KMS-11 (cell line): Measurements from ENCODE around the gene CCS.
A peak's percentile ranks its signal among the peaks of the same experiment; 100 is the strongest.

Experiments used
- H2AFZ ChIP-seq: fragments of 200-600 bp; sonication (generic); 2 replicates; pipeline ENCODE4 v1.6.1; 2016; ENCODE audit warnings: antibody characterized with exemption, mixed run types, low read depth
- H3K27ac ChIP-seq: fragments of 200-600 bp; sonication (generic); 2 replicates; pipeline ENCODE4 v1.6.1; 2016; ENCODE audit warnings: mild to moderate bottlenecking, mixed run types
- H3K27me3 ChIP-seq: fragments of 200-600 bp; sonication (generic); 2 replicates; pipeline ENCODE4 v1.6.1; 2017; ENCODE audit warnings: mild to moderate bottlenecking, low read depth, mixed run types, moderate library complexity; ENCODE audit not compliant: insufficient read depth
- H3K36me3 ChIP-seq: fragments of 200-600 bp; sonication (generic); 2 replicates; pipeline ENCODE4 v1.6.1; 2017; ENCODE audit warnings: mild to moderate bottlenecking, mixed run types; ENCODE audit not compliant: insufficient read depth
- H3K4me1 ChIP-seq: fragments of 200-600 bp; sonication (generic); 2 replicates; pipeline ENCODE4 v1.6.1; 2016; ENCODE audit warnings: mild to moderate bottlenecking, low read depth, mixed run types; ENCODE audit not compliant: poor library complexity, severe bottlenecking
- H3K4me2 ChIP-seq: fragments of 200-600 bp; sonication (generic); 2 replicates; pipeline ENCODE4 v1.7.0; 2016; ENCODE audit warnings: mild to moderate bottlenecking, mixed run types
- H3K4me3 ChIP-seq: fragments of 200-600 bp; sonication (generic); IDR thresholded peaks from 2 replicates; pipeline ENCODE4 v1.6.1; 2017; ENCODE audit warnings: low read depth, low read length, mixed read lengths; ENCODE audit not compliant: insufficient read depth
- H3K79me2 ChIP-seq: fragments of 200-600 bp; sonication (generic); 2 replicates; pipeline ENCODE4 v1.6.1; 2016; ENCODE audit warnings: low read depth, mixed run types; ENCODE audit not compliant: insufficient read depth
- H3K9ac ChIP-seq: fragments of 200-600 bp; sonication (generic); 2 replicates; pipeline ENCODE4 v1.6.1; 2016; ENCODE audit warnings: mild to moderate bottlenecking, mixed run types
- H4K20me1 ChIP-seq: fragments of 200-600 bp; sonication (generic); 2 replicates; pipeline ENCODE4 v1.6.1; 2016; ENCODE audit warnings: mild to moderate bottlenecking, mixed run types; ENCODE audit not compliant: insufficient read depth
- TF ChIP-seq, protein P1 (sequence below): fragments of 200-600 bp; sonication (generic); conservative IDR thresholded peaks from 2 replicates; pipeline ENCODE4 v1.6.1; 2017; ENCODE audit warnings: low read depth, mild to moderate bottlenecking, antibody characterized with exemption, low read length, moderate library complexity, mixed read lengths

Gene CCS

DNA sequence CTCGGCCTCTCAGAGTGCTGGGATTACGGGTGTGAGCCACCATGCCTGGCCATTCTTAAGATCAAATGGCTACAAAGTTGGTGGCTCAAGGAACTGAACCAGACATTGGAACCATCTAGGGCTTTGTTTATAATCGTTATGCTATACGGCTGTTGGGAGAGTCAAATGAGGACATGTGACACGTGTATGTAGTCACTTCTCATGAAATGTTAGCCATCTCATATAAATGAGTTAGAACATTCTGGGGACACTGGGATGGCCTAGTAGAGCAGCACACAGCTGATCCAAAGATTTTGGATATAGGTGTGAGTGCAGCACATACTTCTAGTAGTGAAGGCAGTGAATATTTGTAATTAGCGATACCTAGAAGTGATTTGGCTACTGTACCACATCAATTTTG is 38.9 kb downstream of the CCS start:
- Histone ChIP-seq H4K20me1 (0 out of 2 replicates have a peak, but pooled peaks cover 9% of the 10 kb centered on the region), H3K79me2 (peaks cover 99% of the 10 kb centered on the region), H3K4me2 (no peak overlapping the region), H2AFZ (no peak overlapping the region), H3K27me3 (no peaks in the 10 kb centered on the region), H3K36me3 (peaks cover 12% of the 10 kb centered on the region; the same call in 1 of the 2 replicates), H3K9ac (no peak overlapping the region), H3K4me1 (peaks cover 10% of the 10 kb centered on the region), H3K4me3 (no peak overlapping the region), H3K27ac (no peak overlapping the region)
- TF ChIP-seq, protein P1, sequence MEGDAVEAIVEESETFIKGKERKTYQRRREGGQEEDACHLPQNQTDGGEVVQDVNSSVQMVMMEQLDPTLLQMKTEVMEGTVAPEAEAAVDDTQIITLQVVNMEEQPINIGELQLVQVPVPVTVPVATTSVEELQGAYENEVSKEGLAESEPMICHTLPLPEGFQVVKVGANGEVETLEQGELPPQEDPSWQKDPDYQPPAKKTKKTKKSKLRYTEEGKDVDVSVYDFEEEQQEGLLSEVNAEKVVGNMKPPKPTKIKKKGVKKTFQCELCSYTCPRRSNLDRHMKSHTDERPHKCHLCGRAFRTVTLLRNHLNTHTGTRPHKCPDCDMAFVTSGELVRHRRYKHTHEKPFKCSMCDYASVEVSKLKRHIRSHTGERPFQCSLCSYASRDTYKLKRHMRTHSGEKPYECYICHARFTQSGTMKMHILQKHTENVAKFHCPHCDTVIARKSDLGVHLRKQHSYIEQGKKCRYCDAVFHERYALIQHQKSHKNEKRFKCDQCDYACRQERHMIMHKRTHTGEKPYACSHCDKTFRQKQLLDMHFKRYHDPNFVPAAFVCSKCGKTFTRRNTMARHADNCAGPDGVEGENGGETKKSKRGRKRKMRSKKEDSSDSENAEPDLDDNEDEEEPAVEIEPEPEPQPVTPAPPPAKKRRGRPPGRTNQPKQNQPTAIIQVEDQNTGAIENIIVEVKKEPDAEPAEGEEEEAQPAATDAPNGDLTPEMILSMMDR, result no peak

DNA sequence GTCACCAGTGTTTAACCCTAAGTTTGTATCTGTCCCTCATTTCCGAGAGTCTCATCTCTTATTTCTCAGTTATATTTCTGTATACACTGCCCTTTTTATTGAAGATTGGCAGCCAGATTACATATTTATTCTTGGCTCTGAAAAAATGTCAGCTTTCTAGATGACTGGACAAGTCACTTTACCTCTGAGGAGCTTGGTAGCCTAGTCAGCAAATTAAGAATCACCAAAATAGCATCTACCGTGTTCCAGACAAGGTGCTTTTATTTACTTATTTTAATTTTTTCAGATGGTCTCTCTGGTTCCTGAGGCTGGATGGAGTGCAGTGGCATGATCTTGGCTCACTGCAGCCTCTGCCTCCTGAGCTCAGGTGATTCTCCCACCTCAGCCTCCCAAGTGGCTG is 40.0 kb downstream of the CCS start:
- Histone ChIP-seq H3K4me1 (peaks cover 18% of the 10 kb centered on the region), H3K27me3 (no peaks in the 10 kb centered on the region), H3K79me2 (peaks cover 99% of the 10 kb centered on the region), H3K9ac (no peak overlapping the region), H3K36me3 (0 out of 2 replicates have a peak, but pooled peaks cover 12% of the 10 kb centered on the region), H3K27ac (no peak overlapping the region), H2AFZ (no peak overlapping the region), H3K4me2 (no peak overlapping the region), H4K20me1 (no peaks in the 10 kb centered on the region), H3K4me3 (no peak overlapping the region)
- TF ChIP-seq, protein P1, result no peak

DNA sequence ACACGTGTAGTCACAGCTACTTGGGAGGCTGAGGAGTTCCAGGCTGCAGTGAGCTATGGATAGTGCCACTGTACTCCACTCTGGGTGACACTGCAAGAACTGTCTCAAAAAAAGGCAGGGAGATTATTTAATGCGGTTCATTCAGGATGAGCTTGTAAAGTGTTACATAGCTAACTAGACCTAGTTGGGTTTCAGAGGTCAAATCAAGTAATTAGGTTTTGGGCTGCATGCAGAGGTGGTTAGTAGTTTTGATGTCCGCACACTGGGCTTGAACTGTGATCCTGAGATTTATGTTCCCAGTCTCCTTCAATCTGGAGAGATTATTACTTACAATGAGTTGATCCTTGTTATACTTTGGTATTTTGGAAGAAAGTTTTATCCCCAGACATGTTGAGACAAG is 43.4 kb downstream of the CCS start:
- H3K36me3 ChIP-seq, result peaks cover 14% of the 10 kb centered on the region; the same call in 1 of the 2 replicates
- peaks cover 94% of the 10 kb centered on the region for H3K79me2 ChIP-seq
- peaks cover 36% of the 10 kb centered on the region for H3K4me1 ChIP-seq
- no peak overlapping the region for H2AFZ ChIP-seq
- H3K9ac ChIP-seq, result no peak overlapping the region
- no peak overlapping the region for H3K4me2 ChIP-seq
- peaks cover 19% of the 10 kb centered on the region for H4K20me1 ChIP-seq
- no peaks in the 10 kb centered on the region for H3K27me3 ChIP-seq
- no peak overlapping the region for H3K4me3 ChIP-seq
- TF ChIP-seq, protein P1, result no peak
- H3K27ac ChIP-seq, result no peak overlapping the region; the same call in 1 of the 2 replicates

DNA sequence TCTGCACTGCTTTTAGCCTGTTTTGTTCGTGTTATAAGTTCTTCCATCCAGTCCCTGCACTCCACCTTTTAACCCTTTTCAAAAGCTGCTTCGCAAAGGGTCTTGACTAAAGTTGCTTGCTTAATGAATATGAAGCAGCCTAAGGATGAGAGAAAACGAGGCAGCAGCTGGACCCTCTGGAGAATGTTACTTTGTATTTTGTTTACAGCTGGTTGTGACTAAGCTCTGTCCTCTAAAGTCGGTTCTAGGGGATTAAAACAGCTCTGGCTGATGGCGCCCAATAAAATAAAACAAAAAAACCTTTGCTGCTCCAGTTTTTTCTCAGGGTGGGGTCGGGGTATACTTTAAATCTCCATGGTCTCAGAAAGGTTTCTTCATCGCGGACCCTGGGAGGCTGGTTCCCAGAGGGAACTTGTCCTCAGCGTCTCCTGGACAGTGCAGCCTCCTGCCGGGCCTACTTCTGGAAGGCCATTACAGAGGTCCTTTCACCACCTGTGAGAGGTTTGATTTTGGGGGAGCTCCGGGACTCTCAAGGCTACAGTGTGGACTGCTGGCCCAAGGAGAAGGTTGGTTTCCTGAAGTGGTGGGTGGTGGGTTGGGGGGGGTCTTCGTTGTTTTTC is 44.7 kb downstream of the CCS start:
- Histone ChIP-seq H3K79me2 (peaks cover 94% of the 10 kb centered on the region), H3K4me2 (peak overlapping the region; percentile 79), H2AFZ (peak overlapping the region; percentile 34; the same call in 1 of the 2 replicates), H3K4me3 (no peak overlapping the region), H4K20me1 (peaks cover 31% of the 10 kb centered on the region), H3K36me3 (peaks cover 18% of the 10 kb centered on the region; the same call in 1 of the 2 replicates), H3K4me1 (peaks cover 41% of the 10 kb centered on the region), H3K27ac (peak overlapping the region; percentile 80), H3K9ac (peak overlapping the region; percentile 88), H3K27me3 (no peaks in the 10 kb centered on the region)
- TF ChIP-seq, protein P1, result no peak
